HepG2 (cell line): Measurements from ENCODE around the gene TOX4. TPM values are rescaled to one million over a fixed set of nuclear protein-coding genes. Genes with fewer than 3 reads are reported as not detected.

Experiments
- AGO1 ChIP-seq: fragments of 200-400 bp; formaldehyde crosslinking; IDR thresholded peaks from 2 replicates; pipeline ENCODE4 v1.6.1; 2017; ENCODE audit warnings: mild to moderate bottlenecking, low read depth, low read length, moderate library complexity; ENCODE audit not compliant: poor library complexity, severe bottlenecking
- CBX1 ChIP-seq: IDR thresholded peaks from one replicate; pipeline ENCODE4 v1.6.1; 2016; ENCODE audit warnings: antibody characterized with exemption, low read depth
- CBX5 ChIP-seq: sonication (generic); formaldehyde crosslinking; IDR thresholded peaks from 2 replicates; pipeline ENCODE4 v1.4.0; 2020; ENCODE audit warnings: missing genetic modification reagents, borderline replicate concordance
- CEBPB ChIP-seq: IDR thresholded peaks from 2 replicates; pipeline ENCODE4 v1.6.1; 2011; ENCODE audit warnings: low read depth, low read length, improper control_type of control experiment, borderline replicate concordance
- CENPT ChIP-seq: sonication (generic); formaldehyde crosslinking; IDR thresholded peaks from 2 replicates; pipeline ENCODE4 v1.8.0; 2022; ENCODE audit warnings: low read depth, mild to moderate bottlenecking, moderate library complexity, missing genetic modification reagents
- EP300 ChIP-seq, 3 experiments: sonication (generic) in 1 of 3; formaldehyde crosslinking in 1 of 3; IDR thresholded peaks; 2 replicates each; pipeline versions ENCODE4 v1.5.1 to v1.6.1; 2011 to 2020; ENCODE audit warnings: low read depth in 2 of 3, low read length in 2 of 3, borderline replicate concordance in 1 of 3, improper control_type of control experiment in 1 of 3, mild to moderate bottlenecking in 1 of 3, missing genetic modification reagents in 1 of 3, moderate library complexity in 1 of 3
- FLYWCH1 ChIP-seq: sonication (generic); formaldehyde crosslinking; IDR thresholded peaks from 2 replicates; pipeline ENCODE4 v1.8.1; 2023; ENCODE audit warnings: mild to moderate bottlenecking, missing genetic modification reagents
- FUBP1 ChIP-seq: sonication (generic); formaldehyde crosslinking; IDR thresholded peaks from 2 replicates; pipeline ENCODE4 v1.5.1; 2020; ENCODE audit warnings: missing genetic modification reagents, mild to moderate bottlenecking, borderline replicate concordance
- KDM2A ChIP-seq: sonication (generic); formaldehyde crosslinking; IDR thresholded peaks from 2 replicates; pipeline ENCODE4 v1.4.0; 2020; ENCODE audit warnings: low read depth, missing genetic modification reagents, borderline replicate concordance
- PAWR ChIP-seq: sonication (generic); formaldehyde crosslinking; IDR thresholded peaks from 2 replicates; pipeline ENCODE4 v1.4.0; 2020; ENCODE audit warnings: missing genetic modification reagents, mild to moderate bottlenecking, borderline replicate concordance
- POLR2AphosphoS5 ChIP-seq: IDR thresholded peaks from 2 replicates; pipeline ENCODE4 v1.6.1; 2012; ENCODE audit warnings: low read depth, low read length
- PTBP1 ChIP-seq: fragments of 200-400 bp; formaldehyde crosslinking; IDR thresholded peaks from 2 replicates; pipeline ENCODE4 v1.6.1; 2018; ENCODE audit warnings: low read length, low read depth; ENCODE audit not compliant: poor library complexity, severe bottlenecking
- TEF ChIP-seq: sonication (generic); formaldehyde crosslinking; IDR thresholded peaks from 2 replicates; pipeline ENCODE4 v1.5.0; 2020; ENCODE audit warnings: missing genetic modification reagents
- ZNF136 ChIP-seq: sonication (generic); formaldehyde crosslinking; IDR thresholded peaks from 2 replicates; pipeline ENCODE4 v1.8.1; 2022; ENCODE audit warnings: low read depth, mild to moderate bottlenecking, moderate library complexity, missing genetic modification reagents
- ZNF264 ChIP-seq: sonication (generic); formaldehyde crosslinking; IDR thresholded peaks from 2 replicates; pipeline ENCODE4 v1.4.0; 2020; ENCODE audit warnings: missing genetic modification reagents
- ZNF274 ChIP-seq: sonication (generic); formaldehyde crosslinking; IDR thresholded peaks from 2 replicates; pipeline ENCODE4 v1.5.1; 2020; ENCODE audit warnings: mild to moderate bottlenecking, missing genetic modification reagents
- ZNF468 ChIP-seq: sonication (generic); formaldehyde crosslinking; IDR thresholded peaks from 2 replicates; pipeline ENCODE4 v1.8.0; 2022; ENCODE audit warnings: mild to moderate bottlenecking, moderate library complexity, missing genetic modification reagents
- ZNF792 ChIP-seq: IDR thresholded peaks from 2 replicates; pipeline ENCODE4 v1.6.1; 2016
- ZNF83 ChIP-seq: sonication (generic); formaldehyde crosslinking; IDR thresholded peaks from 2 replicates; pipeline ENCODE4 v1.4.0; 2020; ENCODE audit warnings: missing genetic modification reagents, mild to moderate bottlenecking, borderline replicate concordance
- ZSCAN31 ChIP-seq: sonication (generic); formaldehyde crosslinking; IDR thresholded peaks from 2 replicates; pipeline ENCODE4 v1.5.0; 2020; ENCODE audit warnings: low read depth, mild to moderate bottlenecking, missing genetic modification reagents
- polyA plus RNA-seq, 8 experiments: library from polyadenylated mRNA; depleted of rRNA in 3 of 8; stranded (reverse) in 7 of 8; unstranded in 1 of 8; fragments of >200 nt; fragmentation: Illumina TruSeq in 4 of 8; extraction: Trizol in 4 of 8; gene quantifications; 2 replicates each; pipeline versions ENCODE4 v1.2.1 to v1.2.3, GENCODE V29; 2011 to 2016; ENCODE audit warnings: low read depth in 4 of 8, missing spikeins in 1 of 8, mixed read lengths in 1 of 8; ENCODE audit not compliant: insufficient read depth in 1 of 8
- total RNA-seq, 5 experiments: library from RNA; depleted of rRNA; stranded (reverse); fragments of >200 nt; fragmentation: Illumina TruSeq; extraction: Trizol; gene quantifications; 2 replicates each; pipeline ENCODE4 v1.2.3, GENCODE V29; 2016; ENCODE audit warnings: low read depth in 1 of 5
- TF ChIP-seq, protein P1 (sequence below): sonication (generic); formaldehyde crosslinking; IDR thresholded peaks from 2 replicates; pipeline ENCODE4 v1.4.0; 2020; ENCODE audit warnings: missing genetic modification reagents
- TF ChIP-seq, protein P2 (sequence below): sonication (generic); formaldehyde crosslinking; IDR thresholded peaks from 2 replicates; pipeline ENCODE4 v1.5.0; 2020; ENCODE audit warnings: missing genetic modification reagents, mild to moderate bottlenecking, borderline replicate concordance

The TOX4 gene
- total and polyA plus RNA-seq, 2 of the 13 experiments (the other 11 are each of a cell fraction or from before 2014, with no cell fraction given): 71.8 to 163 TPM

DNA sequence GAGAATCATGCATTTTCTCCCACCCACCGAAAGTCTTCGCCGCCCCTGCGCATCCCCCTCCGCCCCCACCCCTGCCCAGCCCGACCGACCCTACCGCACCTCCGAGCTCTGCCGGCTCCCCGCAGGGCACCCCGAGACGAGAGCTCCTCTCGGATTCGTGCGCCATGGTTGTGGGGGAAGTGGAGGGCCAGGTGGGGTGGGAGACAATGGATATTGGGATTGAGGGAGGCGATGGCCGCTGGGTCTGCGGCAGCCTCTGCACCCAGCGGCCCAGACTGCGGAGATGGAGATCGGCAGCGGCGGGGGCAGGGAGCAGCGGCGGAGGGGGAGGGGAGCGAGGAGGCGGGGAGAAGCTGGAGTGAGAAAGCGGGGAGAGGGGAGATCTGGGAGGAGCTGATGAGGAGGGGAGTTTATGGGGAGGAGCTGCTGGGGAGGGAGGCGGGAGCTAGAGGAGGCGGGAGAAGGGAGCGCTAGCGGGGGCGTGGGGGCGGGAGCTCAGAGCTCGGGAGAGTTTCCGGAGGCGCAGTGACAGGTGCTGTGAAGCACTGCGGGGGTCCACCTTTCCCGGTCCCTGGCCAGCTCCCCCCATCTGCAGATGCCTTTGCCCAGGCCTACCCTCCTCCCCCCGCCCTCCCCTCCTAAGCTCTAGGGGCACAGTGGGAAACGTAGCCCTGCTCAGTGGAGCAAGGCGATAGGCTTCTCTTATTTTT, 49.1 kb downstream of the TOX4 start, which contains the start of gene SALL2 (continued):
- TF ChIP-seq ZNF264 (CRISPR knock-in tag) (no peak), PTBP1 (no peak), CBX1 (no peak), FLYWCH1 (CRISPR knock-in tag) (no peak), KDM2A (CRISPR knock-in tag) (no peak), PAWR (no peak), ZNF468 (CRISPR knock-in tag) (no peak), CENPT (CRISPR knock-in tag) (no peak), CEBPB (no peak), ZNF274 (CRISPR knock-in tag) (peak; percentile 16; the same call in 1 of the 2 replicates), ZNF792 (CRISPR knock-in tag) (no peak), CBX5 (CRISPR knock-in tag) (no peak; the same call in 1 of the 2 replicates), ZNF83 (CRISPR knock-in tag) (no peak), ZSCAN31 (CRISPR knock-in tag) (no peak), FUBP1 (CRISPR knock-in tag) (no peak), AGO1 (no peak), TEF (CRISPR knock-in tag) (no peak), ZNF136 (CRISPR knock-in tag) (no peak), POLR2AphosphoS5 (peak; percentile 48; the same call in 1 of the 2 replicates), EP300 (IDR thresholded peaks at IDR 0.05; ENCODE audit: low read depth in 2 of 2, low read length in 2 of 2) (no peak), EP300 (CRISPR knock-in tag; IDR thresholded peaks at IDR 0.05; ENCODE audit: borderline replicate concordance) (no peak)
- TF ChIP-seq, protein P1, sequence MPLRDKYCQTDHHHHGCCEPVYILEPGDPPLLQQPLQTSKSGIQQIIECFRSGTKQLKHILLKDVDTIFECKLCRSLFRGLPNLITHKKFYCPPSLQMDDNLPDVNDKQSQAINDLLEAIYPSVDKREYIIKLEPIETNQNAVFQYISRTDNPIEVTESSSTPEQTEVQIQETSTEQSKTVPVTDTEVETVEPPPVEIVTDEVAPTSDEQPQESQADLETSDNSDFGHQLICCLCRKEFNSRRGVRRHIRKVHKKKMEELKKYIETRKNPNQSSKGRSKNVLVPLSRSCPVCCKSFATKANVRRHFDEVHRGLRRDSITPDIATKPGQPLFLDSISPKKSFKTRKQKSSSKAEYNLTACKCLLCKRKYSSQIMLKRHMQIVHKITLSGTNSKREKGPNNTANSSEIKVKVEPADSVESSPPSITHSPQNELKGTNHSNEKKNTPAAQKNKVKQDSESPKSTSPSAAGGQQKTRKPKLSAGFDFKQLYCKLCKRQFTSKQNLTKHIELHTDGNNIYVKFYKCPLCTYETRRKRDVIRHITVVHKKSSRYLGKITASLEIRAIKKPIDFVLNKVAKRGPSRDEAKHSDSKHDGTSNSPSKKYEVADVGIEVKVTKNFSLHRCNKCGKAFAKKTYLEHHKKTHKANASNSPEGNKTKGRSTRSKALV (CRISPR knock-in tag): no peak
- TF ChIP-seq, protein P2, sequence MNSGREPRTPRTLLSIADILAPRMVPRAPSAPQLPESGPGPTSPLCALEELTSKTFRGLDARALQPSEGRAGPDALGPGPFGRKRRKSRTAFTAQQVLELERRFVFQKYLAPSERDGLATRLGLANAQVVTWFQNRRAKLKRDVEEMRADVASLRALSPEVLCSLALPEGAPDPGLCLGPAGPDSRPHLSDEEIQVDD (CRISPR knock-in tag): 0 out of 2 replicates have a peak, but pooled peaks have one; percentile 45
